ENCODE measurements around the gene RTKN2.

The RTKN2 gene

GRCh38 chr10:62214364-62214874 is 54.2 kb downstream of the RTKN2 start:
- Histone ChIP-seq H3K79me2 (ENCODE audit: insufficient read depth, low read depth) (no peaks in the 10 kb centered on the region), H3K36me3 (ENCODE audit: insufficient read depth) (no peaks in the 10 kb centered on the region), H3K4me3 (IDR thresholded peaks at IDR 0.05; ENCODE audit: insufficient read depth, low read depth, low read length) (no peak overlapping the region), H3K4me1 (ENCODE audit: low read depth, poor library complexity, severe bottlenecking) (no peaks in the 10 kb centered on the region), H3K9ac (no peak overlapping the region), H4K20me1 (ENCODE audit: insufficient read depth) (no peaks in the 10 kb centered on the region), H3K4me2 (no peak overlapping the region), H2AFZ (ENCODE audit: low read depth) (no peak overlapping the region), H3K27ac (no peak overlapping the region), H3K27me3 (ENCODE audit: insufficient read depth, low read depth) (no peaks in the 10 kb centered on the region)
- no peak for TF ChIP-seq CTCF (conservative IDR thresholded peaks at IDR 0.05; ENCODE audit: low read depth, low read length)

- Histone ChIP-seq H3K4me1 (ENCODE audit: low read depth, poor library complexity, severe bottlenecking) (no peaks in the 10 kb centered on the region), H3K27ac (no peak overlapping the region), H3K4me2 (no peak overlapping the region), H3K79me2 (ENCODE audit: insufficient read depth, low read depth) (no peaks in the 10 kb centered on the region), H3K36me3 (ENCODE audit: insufficient read depth) (no peaks in the 10 kb centered on the region; the same call in 1 of the 2 replicates), H4K20me1 (ENCODE audit: insufficient read depth) (no peaks in the 10 kb centered on the region), H3K4me3 (IDR thresholded peaks at IDR 0.05; ENCODE audit: insufficient read depth, low read depth, low read length) (no peak overlapping the region), H3K27me3 (ENCODE audit: insufficient read depth, low read depth) (no peaks in the 10 kb centered on the region), H3K9ac (no peak overlapping the region), H2AFZ (ENCODE audit: low read depth) (no peak overlapping the region)
- TF ChIP-seq CTCF (conservative IDR thresholded peaks at IDR 0.05; ENCODE audit: low read depth, low read length): no peak
These were observed 62.8 kb downstream of the RTKN2 start for GRCh38 chr10:62205750-62206399.

- Histone ChIP-seq H3K4me2 (peak overlapping the region; percentile 31; the same call in 1 of the 2 replicates), H3K27me3 (ENCODE audit: insufficient read depth, low read depth) (no peaks in the 10 kb centered on the region), H3K79me2 (ENCODE audit: insufficient read depth, low read depth) (no peaks in the 10 kb centered on the region), H2AFZ (ENCODE audit: low read depth) (no peak overlapping the region), H4K20me1 (ENCODE audit: insufficient read depth) (no peaks in the 10 kb centered on the region), H3K27ac (0 out of 2 replicates have a peak overlapping the region, but pooled peaks have one; percentile 6), H3K4me1 (ENCODE audit: low read depth, poor library complexity, severe bottlenecking) (peaks cover 18% of the 10 kb centered on the region), H3K36me3 (ENCODE audit: insufficient read depth) (no peaks in the 10 kb centered on the region), H3K4me3 (IDR thresholded peaks at IDR 0.05; ENCODE audit: insufficient read depth, low read depth, low read length) (no peak overlapping the region), H3K9ac (no peak overlapping the region)
- no peak for TF ChIP-seq CTCF (conservative IDR thresholded peaks at IDR 0.05; ENCODE audit: low read depth, low read length)
These were observed 69.1 kb downstream of the RTKN2 start for GRCh38 chr10:62199584-62199983.

GRCh38 chr10:62196528-62196927 is 72.1 kb downstream of the RTKN2 start:
- Histone ChIP-seq H3K9ac (no peak overlapping the region), H3K79me2 (ENCODE audit: insufficient read depth, low read depth) (no peaks in the 10 kb centered on the region), H3K4me2 (no peak overlapping the region), H4K20me1 (ENCODE audit: insufficient read depth) (no peaks in the 10 kb centered on the region), H3K36me3 (ENCODE audit: insufficient read depth) (no peaks in the 10 kb centered on the region), H3K4me1 (ENCODE audit: low read depth, poor library complexity, severe bottlenecking) (peaks cover 18% of the 10 kb centered on the region), H3K4me3 (IDR thresholded peaks at IDR 0.05; ENCODE audit: insufficient read depth, low read depth, low read length) (no peak overlapping the region), H2AFZ (ENCODE audit: low read depth) (no peak overlapping the region), H3K27ac (no peak overlapping the region), H3K27me3 (ENCODE audit: insufficient read depth, low read depth) (no peaks in the 10 kb centered on the region)
- TF ChIP-seq CTCF (conservative IDR thresholded peaks at IDR 0.05; ENCODE audit: low read depth, low read length): no peak

Data from KMS-11 (cell line).